ENCODE data around the gene STPG3.

The STPG3 gene

GRCh38 chr9:137251490-137252268, 593 bp downstream of the STPG3 start:
- no peak overlapping the region for H3K4me3 ChIP-seq (ENCODE audit: low read depth, low read length)
- no peak for TF ChIP-seq CTCF (IDR thresholded peaks at IDR 0.05; ENCODE audit: insufficient read depth, low read depth, low read length, missing control alignments)
- no peak for DNase-seq (ENCODE audit: low read depth)

DNA sequence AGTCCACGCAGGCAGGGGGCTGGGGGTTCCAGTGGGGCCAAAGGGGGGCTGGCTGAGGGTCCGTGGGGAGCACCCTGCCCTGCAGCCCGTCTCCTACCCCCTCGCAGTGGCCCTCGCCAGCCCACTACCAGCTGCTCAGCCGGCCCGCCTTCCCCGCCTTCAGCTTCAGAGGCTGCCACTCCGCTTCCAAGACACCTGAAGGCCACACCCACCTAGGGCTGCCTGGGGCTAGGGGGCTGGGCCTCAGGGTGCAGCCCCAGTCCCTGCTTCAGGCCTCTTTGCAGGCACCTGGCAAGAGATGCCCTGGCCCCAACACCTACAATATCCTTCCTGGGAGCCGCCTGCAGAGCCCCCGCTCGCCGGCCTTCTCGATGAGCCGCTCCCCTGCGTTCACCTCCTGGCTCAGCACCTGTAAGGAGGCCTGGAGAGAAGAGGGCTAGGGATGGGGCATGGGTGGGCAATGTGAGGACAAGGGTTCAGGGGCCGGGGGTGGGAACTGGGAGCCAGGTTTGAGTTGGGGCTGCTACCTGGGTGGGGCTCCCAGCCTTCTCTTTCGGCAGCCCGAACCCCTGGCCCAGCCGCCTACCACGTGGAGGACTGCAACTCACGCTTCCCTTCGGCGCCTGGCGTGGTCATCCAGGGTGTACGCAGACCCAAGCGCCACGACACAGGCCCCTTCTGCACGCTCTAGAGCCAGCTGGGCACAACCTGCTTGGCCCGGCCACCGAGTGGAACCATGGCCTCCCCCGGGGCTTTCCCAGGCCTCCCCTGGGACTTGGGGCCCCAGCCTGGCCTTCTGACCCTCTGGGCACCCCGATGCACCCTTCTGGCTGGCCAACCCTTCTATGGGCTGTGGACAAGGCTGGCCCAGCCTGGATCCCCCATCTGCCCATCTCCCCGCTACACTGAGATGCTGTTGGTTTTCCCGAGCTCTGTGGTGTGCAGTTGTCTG, 1.7 kb downstream of the STPG3 start:
- TF ChIP-seq CTCF (IDR thresholded peaks at IDR 0.05; ENCODE audit: insufficient read depth, low read depth, low read length, missing control alignments): no peak
- DNase-seq (ENCODE audit: low read depth): no peak
- H3K4me3 ChIP-seq (ENCODE audit: low read depth, low read length): no peak overlapping the region

DNA sequence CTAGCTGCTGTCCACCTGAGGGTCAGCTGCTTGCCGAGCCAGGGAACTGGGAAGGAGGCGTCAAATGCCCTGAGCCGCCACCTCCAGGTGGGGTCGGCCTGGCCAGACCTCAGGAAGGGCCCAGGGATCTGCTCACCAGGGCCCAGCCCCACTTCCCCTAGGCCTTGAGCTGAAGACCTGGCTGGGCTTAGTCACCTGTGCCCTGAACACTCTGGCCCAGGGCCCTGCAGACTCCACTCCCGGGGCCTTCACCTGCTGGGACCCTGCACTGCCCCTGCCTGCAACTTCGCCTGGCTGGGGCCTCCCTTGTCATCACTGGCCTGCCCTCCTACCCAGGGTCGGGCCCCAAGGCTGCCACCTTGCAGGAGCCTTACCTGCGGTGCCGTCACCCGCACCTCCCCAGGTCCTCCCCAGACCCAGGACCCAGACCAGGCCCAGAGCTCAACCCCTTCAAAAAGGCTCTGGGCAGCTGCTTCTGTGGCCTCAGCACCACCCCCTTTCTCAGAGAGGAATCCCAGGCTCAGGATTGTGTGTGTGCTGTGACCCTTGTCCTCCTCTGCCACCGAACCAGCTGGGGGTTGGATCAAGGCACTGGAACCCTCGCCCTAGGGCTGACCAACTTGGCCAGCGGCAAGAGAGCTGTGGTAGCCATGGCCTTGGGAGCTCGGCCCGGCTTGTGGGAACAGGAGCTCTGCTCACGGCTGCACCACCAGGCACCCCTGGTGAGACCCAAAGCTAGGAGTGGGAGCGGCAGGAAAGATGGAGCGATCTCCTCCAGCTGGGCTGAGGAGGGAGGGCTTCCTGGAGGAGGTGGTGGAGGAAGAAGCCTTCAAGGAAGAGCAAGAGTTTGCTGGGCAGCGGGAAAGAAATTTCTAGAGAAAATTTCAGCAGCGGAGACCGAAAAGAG, 2.9 kb downstream of the STPG3 start:
- H3K4me3 ChIP-seq (ENCODE audit: low read depth, low read length): peak overlapping the region; percentile 59
- DNase-seq (ENCODE audit: low read depth): no peak
- TF ChIP-seq CTCF (IDR thresholded peaks at IDR 0.05; ENCODE audit: insufficient read depth, low read depth, low read length, missing control alignments): no peak

- peak; percentile 94 for DNase-seq (ENCODE audit: low read depth)
- TF ChIP-seq CTCF (IDR thresholded peaks at IDR 0.05; ENCODE audit: insufficient read depth, low read depth, low read length, missing control alignments): no peak
- peak within 1 kb of the TSS; percentile 88 for H3K4me3 ChIP-seq (ENCODE audit: low read depth, low read length)
Measured at GRCh38 chr9:137254624-137255447, 3.8 kb downstream of the STPG3 start, which contains the start of gene NELFB. Gene NELFB (plus strand): TSS chr9:137255327.

DNA sequence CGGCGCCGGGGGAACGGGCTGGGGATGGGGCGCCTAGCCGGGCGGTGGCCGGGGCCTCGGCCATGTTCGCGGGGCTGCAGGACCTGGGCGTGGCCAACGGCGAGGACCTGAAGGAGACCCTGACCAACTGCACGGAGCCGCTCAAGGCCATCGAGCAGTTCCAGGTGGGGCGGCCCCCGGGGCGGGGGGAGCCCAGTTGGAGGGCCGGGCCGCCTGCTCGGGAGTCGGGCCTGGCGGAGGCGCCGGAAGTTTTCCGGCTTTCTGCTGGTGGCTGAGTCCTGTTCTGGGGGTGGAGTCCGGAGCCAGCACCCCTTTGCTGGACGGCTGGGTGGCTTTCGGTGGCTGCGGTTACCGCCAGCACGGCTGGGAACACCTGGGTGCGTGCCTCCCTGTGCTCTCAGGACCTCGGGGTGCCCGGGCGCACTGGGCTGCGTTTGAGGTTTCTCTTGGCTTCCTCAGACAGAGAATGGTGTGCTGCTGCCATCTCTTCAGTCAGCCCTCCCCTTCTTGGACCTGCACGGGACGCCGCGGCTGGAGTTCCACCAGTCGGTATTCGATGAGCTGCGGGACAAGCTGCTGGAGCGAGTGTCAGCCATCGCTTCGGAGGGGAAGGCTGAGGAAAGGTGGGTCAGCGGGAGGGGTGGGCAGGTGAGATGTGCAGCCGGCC, 4.5 kb downstream of the STPG3 start:
- DNase-seq (ENCODE audit: low read depth): peak; percentile 66
- no peak for TF ChIP-seq CTCF (IDR thresholded peaks at IDR 0.05; ENCODE audit: insufficient read depth, low read depth, low read length, missing control alignments)
- H3K4me3 ChIP-seq (ENCODE audit: low read depth, low read length): peak overlapping the region; percentile 88
